K562 (cell line): ENCODE measurements around the gene ENDOU. TPM values are rescaled to one million over a fixed set of nuclear protein-coding genes. Genes with fewer than 3 reads are reported as not detected.

ENCODE experiments used
- ATAC-seq: fragments of 200-7000 bp; cut with Tn5 transposase; 3 replicates; pipeline ENCODE4 v1.9.1; 2020; ENCODE audit warnings: moderate library complexity
- BruUV-seq: library from RNA; stranded (reverse); fragments of 400-500 nt; replicated peaks from 2 replicates; lab custom pipeline; 2021; lab: Mats Ljungman, UMichigan
- CTCF ChIA-PET: fragments of 300-600 bp; formaldehyde crosslinking; extraction: SDS; loops from one replicate; lab custom pipeline; 2021; ENCODE audit warnings: low intra/inter-chr PET ratio; lab: Yijun Ruan, JAX
- POLR2A ChIA-PET: fragments of 300-600, 350-650 bp; sonication (Branson Sonifier 250); formaldehyde crosslinking; extraction: SDS; loops from one replicate; lab custom pipeline; 2021; ENCODE audit warnings: antibody characterized with exemption, inconsistent platforms; lab: Yijun Ruan, JAX
- DNase-seq, 4 experiments: peaks; one replicate each; pipeline versions ENCODE4 v3.0.0 to v3.0.0-alpha.2; 2011 to 2018; ENCODE audit warnings: low spot score in 3 of 4, mixed read lengths in 3 of 4; ENCODE audit errors: extremely low read depth in 1 of 4
- FAIRE-seq: peaks from 2 replicates; lab custom pipeline; 2011; peaks lifted over from hg19 to GRCh38; lab: Jason Lieb, UNC
- H2AFZ ChIP-seq: 2 replicates; pipeline ENCODE4 v1.6.0; 2011; ENCODE audit warnings: low read depth, low read length, control low read depth, inconsistent platforms
- H3K27ac ChIP-seq: fragments of 200-600 bp; 3 replicates; pipeline ENCODE4 v1.8.0; 2011; ENCODE audit warnings: low read depth, mild to moderate bottlenecking, control low read depth, inconsistent platforms, low read length, moderate library complexity, mixed read lengths; ENCODE audit errors: extremely low read depth
- H3K27me3 ChIP-seq, 2 experiments: fragments of 300-600 bp in 1 of 2; 2 replicates in 1 of 2; 3 replicates in 1 of 2; pipeline versions ENCODE4 v1.6.0 to v1.8.0; 2011; ENCODE audit warnings: inconsistent platforms in 2 of 2, low read length in 2 of 2, mild to moderate bottlenecking in 1 of 2, mixed read lengths in 1 of 2, moderate library complexity in 1 of 2; ENCODE audit not compliant: control insufficient read depth in 2 of 2, insufficient read depth in 2 of 2
- H3K36me3 ChIP-seq: fragments of 300-600 bp; 3 replicates; pipeline ENCODE4 v1.8.0; 2011; ENCODE audit warnings: mild to moderate bottlenecking, low read length, inconsistent platforms; ENCODE audit not compliant: control insufficient read depth, insufficient read depth
- H3K4me1 ChIP-seq, 2 experiments: fragments of 200-600 bp in 1 of 2; replicated peaks in 1 of 2; 2 replicates in 1 of 2; 3 replicates in 1 of 2; pipeline versions ENCODE4 v1.5.1 to v1.8.0; 2011; ENCODE audit warnings: inconsistent platforms in 2 of 2, low read length in 2 of 2, mild to moderate bottlenecking in 1 of 2, mixed read lengths in 1 of 2, moderate library complexity in 1 of 2; ENCODE audit not compliant: control insufficient read depth in 2 of 2, insufficient read depth in 2 of 2
- H3K4me2 ChIP-seq: 2 replicates; pipeline ENCODE4 v1.6.1; 2011; ENCODE audit warnings: low read length, control low read depth, inconsistent platforms, mixed read lengths; ENCODE audit not compliant: insufficient read depth
- H3K4me3 ChIP-seq: fragments of 200-600 bp; sonication (generic), shearing (Covaris generic); 2 replicates; pipeline ENCODE4 v1.5.1; 2016; ENCODE audit warnings: control low read depth, inconsistent platforms
- H3K79me2 ChIP-seq: fragments of 200-600 bp; 3 replicates; pipeline ENCODE4 v1.8.0; 2011; ENCODE audit warnings: low read length, inconsistent platforms; ENCODE audit not compliant: control insufficient read depth, insufficient read depth
- H3K9ac ChIP-seq, 2 experiments: 2 replicates each; pipeline versions ENCODE4 v1.6.0 to v1.6.1; 2011; ENCODE audit warnings: low read depth in 2 of 2, low read length in 2 of 2, control low read depth in 1 of 2, inconsistent platforms in 1 of 2, mild to moderate bottlenecking in 1 of 2, mixed read lengths in 1 of 2; ENCODE audit not compliant: insufficient read depth in 1 of 2
- H3K9me1 ChIP-seq: one replicate; pipeline ENCODE4 v1.6.0; 2011; ENCODE audit warnings: inconsistent platforms, mild to moderate bottlenecking, low read length, moderate library complexity; ENCODE audit not compliant: control insufficient read depth, insufficient read depth
- H3K9me3 ChIP-seq: replicated peaks from 2 replicates; pipeline ENCODE4 v1.5.1; 2011; ENCODE audit warnings: low read depth, low read length, inconsistent platforms; ENCODE audit not compliant: control insufficient read depth, insufficient read depth
- H4K20me1 ChIP-seq: replicated peaks from 2 replicates; pipeline ENCODE4 v1.6.1; 2011; ENCODE audit warnings: low read length, inconsistent platforms, mixed read lengths; ENCODE audit not compliant: control insufficient read depth, insufficient read depth
- ESRRA ChIP-seq: fragments of 450-650 bp; IDR thresholded peaks from 2 replicates; pipeline ENCODE4 v1.6.1; 2014; ENCODE audit warnings: low read depth, mild to moderate bottlenecking, moderate library complexity, borderline replicate concordance
- FOXA3 ChIP-seq, 2 experiments: fragments of 450-650 bp in 1 of 2; sonication (generic) in 1 of 2; formaldehyde crosslinking; IDR thresholded peaks in 1 of 2; conservative IDR thresholded peaks in 1 of 2; 2 replicates each; pipeline versions ENCODE4 v1.4.0 to v1.8.0; 2020 to 2022; ENCODE audit warnings: mild to moderate bottlenecking in 2 of 2, missing genetic modification reagents in 1 of 2
- FOXP1 ChIP-seq: sonication (generic); formaldehyde crosslinking; IDR thresholded peaks from 2 replicates; pipeline ENCODE4 v1.8.0; 2022; ENCODE audit warnings: mild to moderate bottlenecking, missing genetic modification reagents
- MYC ChIP-seq, 2 experiments: fragments of 250-450 bp in 1 of 2; sonication (Bioruptor Pico) in 1 of 2; IDR thresholded peaks; 2 replicates each; pipeline versions ENCODE4 v1.5.1 to v1.6.1; 2012 to 2021; ENCODE audit warnings: low read depth in 2 of 2, borderline replicate concordance in 1 of 2, improper control_type of control experiment in 1 of 2, low read length in 1 of 2, mild to moderate bottlenecking in 1 of 2, moderate library complexity in 1 of 2
- RAD21 ChIP-seq, 2 experiments: fragments of 250-450 bp in 1 of 2; fragments of 450-650 bp in 1 of 2; sonication (Bioruptor Pico) in 1 of 2; formaldehyde crosslinking in 1 of 2; IDR thresholded peaks in 1 of 2; conservative IDR thresholded peaks in 1 of 2; 2 replicates each; pipeline versions ENCODE4 v1.4.0 to v1.8.0; 2020 to 2022; ENCODE audit warnings: mild to moderate bottlenecking in 2 of 2, moderate library complexity in 1 of 2
- RBM25 ChIP-seq: fragments of 200-400 bp; formaldehyde crosslinking; IDR thresholded peaks from 2 replicates; pipeline ENCODE4 v1.6.1; 2018; ENCODE audit warnings: low read length, low read depth, moderate library complexity; ENCODE audit not compliant: severe bottlenecking
- STAT5B ChIP-seq: fragments of 250-450 bp; sonication (Bioruptor Pico); IDR thresholded peaks from 2 replicates; pipeline ENCODE4 v1.8.0; 2021; ENCODE audit warnings: mild to moderate bottlenecking, inconsistent platforms
- TCFL5 ChIP-seq: fragments of 250-450 bp; sonication (Bioruptor Pico); conservative IDR thresholded peaks from 2 replicates; pipeline ENCODE4 v1.6.1; 2021; ENCODE audit warnings: mild to moderate bottlenecking, moderate library complexity, matching md5 sums
- ZNF263 ChIP-seq: sonication (generic); formaldehyde crosslinking; IDR thresholded peaks from 2 replicates; pipeline ENCODE4 v1.8.0; 2022; ENCODE audit warnings: mild to moderate bottlenecking, missing genetic modification reagents, borderline replicate concordance
- ZNF316 ChIP-seq: fragments of 450-650 bp; IDR thresholded peaks from 2 replicates; pipeline ENCODE4 v1.6.1; 2016
- ZNF830 ChIP-seq: fragments of 250-450 bp; sonication (Bioruptor Pico); IDR thresholded peaks from 2 replicates; pipeline ENCODE4 v1.5.0; 2021; ENCODE audit warnings: mild to moderate bottlenecking
- WGBS: fragments of 100-300 bp; shearing (Covaris generic); methylation state at CpG from one replicate; pipeline ENCODE4 v1.1.6; 2016; ENCODE audit warnings: low coverage, mixed read lengths; ENCODE audit not compliant: insufficient coverage; ENCODE audit errors: missing lambda C conversion rate; 5-methylcytosine and 5-hydroxymethylcytosine counted together
- in situ Hi-C: fragments of 300-500 bp; cut with MboI; formaldehyde crosslinking; loops from 4 replicates; pipeline ENCODE4 v1.15.0; 2018; ENCODE audit warnings: inconsistent platforms, mixed read lengths
- intact Hi-C: fragments of 100-400 bp; cut with micrococcal nuclease; formaldehyde crosslinking; loops from 2 replicates; pipeline ENCODE4 v1.14.2; 2022
- polyA plus RNA-seq, 8 experiments: library from polyadenylated mRNA; depleted of rRNA in 4 of 8; stranded (reverse) in 5 of 8; unstranded in 3 of 8; fragments of >200 nt; fragmentation: Nextera tagmentation in 2 of 8; fragmentation: Illumina TruSeq in 1 of 8; extraction: Ambion mirVana in 2 of 8; extraction: Trizol in 1 of 8; gene quantifications; 2 replicates each; pipeline versions ENCODE4 v1.2.1 to v1.2.3, GENCODE V29; 2011 to 2014; ENCODE audit warnings: inconsistent platforms in 1 of 8, missing spikeins in 1 of 8
- total RNA-seq, 7 experiments: library from RNA; depleted of rRNA in 6 of 7; stranded (reverse); fragments of >200 nt in 6 of 7; fragmentation: Illumina TruSeq in 2 of 7; extraction: Trizol in 2 of 7; gene quantifications; 2 replicates each; pipeline versions ENCODE4 v1.2.1 to v1.2.3, GENCODE V29; 2011 to 2021; ENCODE audit warnings: low replicate concordance in 1 of 7

Gene ENDOU
- total and polyA plus RNA-seq, 9 of the 15 experiments (the other 6 are each of a cell fraction or from before 2014, with no cell fraction given): 0.03 TPM; not detected in 8

DNA sequence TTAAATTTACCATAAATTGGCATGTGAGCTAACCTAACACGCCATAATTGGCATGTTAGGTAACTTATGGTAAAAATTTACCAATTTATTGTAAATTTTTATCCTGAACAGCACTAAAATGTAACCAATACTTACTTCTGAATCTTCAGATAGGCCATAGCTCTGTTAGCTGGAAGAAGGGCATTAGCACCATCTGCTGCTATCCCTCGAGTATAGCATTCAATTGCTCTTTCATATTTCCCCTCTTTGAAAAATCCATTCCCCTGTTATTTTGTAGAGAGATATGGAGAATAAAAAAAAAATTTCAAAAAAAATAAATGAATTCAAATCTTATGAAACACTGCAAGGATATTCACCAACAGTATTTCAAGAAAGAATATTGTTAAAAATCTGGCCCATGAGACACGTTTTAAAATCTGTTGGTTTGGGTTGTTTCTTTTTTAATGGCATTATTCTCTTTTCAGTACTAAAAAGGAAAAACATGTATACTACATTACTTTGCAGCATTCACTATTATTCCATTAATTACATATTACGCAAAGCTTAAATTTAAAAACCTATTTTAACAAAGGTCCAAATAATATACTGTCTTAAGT, 38.5 kb downstream of the ENDOU start (continued):
- TF ChIP-seq ZNF263 (CRISPR knock-in tag): no peak
- TF ChIP-seq RAD21 (CRISPR knock-in tag; conservative IDR thresholded peaks at IDR 0.05 in 1 of 2, IDR thresholded peaks at IDR 0.05 in 1 of 2): peak; percentile 73 to 87
- TF ChIP-seq, all 486 proteins: peak for 6

DNA sequence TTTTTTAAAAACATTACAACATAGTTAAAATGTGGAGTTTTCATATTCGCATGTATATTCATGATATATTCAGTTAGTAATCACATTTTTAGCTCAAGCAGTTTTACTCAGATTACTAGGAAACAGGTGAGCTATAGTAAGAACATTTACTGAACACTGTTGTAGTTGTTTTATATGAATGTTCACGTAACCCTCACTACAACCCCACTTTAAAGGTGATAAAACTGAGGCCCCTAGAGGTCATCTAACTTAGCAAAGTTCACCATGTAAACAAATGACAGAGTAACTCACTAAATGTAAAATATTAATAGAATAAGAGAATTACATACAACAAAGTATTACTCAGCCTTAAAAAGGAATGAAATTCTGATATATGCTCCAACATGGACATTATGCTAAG, 45.5 kb downstream of the ENDOU start:
- ChIA-PET POLR2A (no interaction called here), CTCF (no interaction called here)
- no peak overlapping the region for H3K4me2 ChIP-seq
- H3K27ac ChIP-seq: no peak overlapping the region
- intact Hi-C loops: no loop called here
- no peaks in the 10 kb centered on the region for H4K20me1 ChIP-seq
- H3K9me1 ChIP-seq: no peaks in the 10 kb centered on the region
- in situ Hi-C loops: no loop called here
- no peak overlapping the region for H2AFZ ChIP-seq
- no peaks in the 10 kb centered on the region for H3K4me1 ChIP-seq
- H3K9ac ChIP-seq: no peak overlapping the region
- FAIRE-seq: no peak
- TF ChIP-seq RBM25: peak; percentile 84
- no peak for TF ChIP-seq TCFL5 (CRISPR knock-in tag)
- TF ChIP-seq STAT5B (CRISPR knock-in tag): no peak
- TF ChIP-seq MYC (IDR thresholded peaks at IDR 0.05; ENCODE audit: low read depth, low read length): no peak
- no peak for TF ChIP-seq MYC (CRISPR knock-in tag; IDR thresholded peaks at IDR 0.05; ENCODE audit: borderline replicate concordance, low read depth)
- TF ChIP-seq ZNF830: no peak
- no peak for TF ChIP-seq FOXA3 (CRISPR knock-in tag; conservative IDR thresholded peaks at IDR 0.05 in 1 of 2, IDR thresholded peaks at IDR 0.05 in 1 of 2)
- TF ChIP-seq ZNF316: no peak
- no peak for TF ChIP-seq FOXP1 (CRISPR knock-in tag)
- peak; percentile 82 for TF ChIP-seq ESRRA
- H3K9me3 ChIP-seq: no peaks in the 10 kb centered on the region
- no peak for ATAC-seq
- peaks cover 49% of the 10 kb centered on the region for H3K36me3 ChIP-seq
- no peaks in the 10 kb centered on the region for H3K79me2 ChIP-seq
- H3K27me3 ChIP-seq: no peaks in the 10 kb centered on the region
- no peak for DNase-seq
- no TSS peak for BruUV-seq
- 95% methylated on average over 2 of the region's 2 CpGs for WGBS
- H3K4me3 ChIP-seq: no peak overlapping the region
